H1 (cell line): Measurements from ENCODE around the gene FMOD. TPM values are rescaled to one million over a fixed set of nuclear protein-coding genes. Genes with fewer than 3 reads are reported as not detected.

Source experiments
- CTCF ChIA-PET: fragments of 300-600 bp; sonication (Branson Sonifier 250); formaldehyde crosslinking; loops from one replicate; lab custom pipeline; 2021; ENCODE audit not compliant: partially characterized antibody; lab: Charles Lee
- POLR2A ChIA-PET: fragments of 300-600 bp; sonication (Branson Sonifier 250); formaldehyde crosslinking; loops from one replicate; lab custom pipeline; 2021; ENCODE audit warnings: inconsistent platforms; ENCODE audit not compliant: partially characterized antibody; lab: Charles Lee
- DNase-seq, 2 experiments: peaks; one replicate each; pipeline versions ENCODE4 v3.0.0 to v3.0.0-alpha.2; 2010 to 2022; ENCODE audit warnings: low spot score in 2 of 2, low read depth in 1 of 2, mixed read lengths in 1 of 2
- FAIRE-seq: peaks from 2 replicates; lab custom pipeline; 2011; peaks lifted over from hg19 to GRCh38; lab: Jason Lieb, UNC
- H2AFZ ChIP-seq: 2 replicates; pipeline ENCODE4 v1.8.1; 2012; ENCODE audit warnings: low read length, inconsistent platforms
- H2AK5ac ChIP-seq: 2 replicates; pipeline ENCODE4 v1.6.1; 2013; ENCODE audit warnings: low read depth, low read length
- H2BK120ac ChIP-seq: replicated peaks from 2 replicates; pipeline ENCODE3; 2013; ENCODE audit warnings: low read depth, low read length, inconsistent platforms
- H2BK12ac ChIP-seq: 2 replicates; pipeline ENCODE4 v1.6.1; 2013; ENCODE audit warnings: low read depth, low read length
- H2BK15ac ChIP-seq: 2 replicates; pipeline ENCODE4 v1.6.1; 2013; ENCODE audit warnings: low read length
- H2BK20ac ChIP-seq: 2 replicates; pipeline ENCODE4 v1.6.1; 2013; ENCODE audit warnings: low read length
- H2BK5ac ChIP-seq: 2 replicates; pipeline ENCODE4 v1.6.1; 2013; ENCODE audit warnings: low read depth, low read length
- H3K14ac ChIP-seq: 2 replicates; pipeline ENCODE4 v1.6.1; 2013; ENCODE audit warnings: inconsistent platforms; ENCODE audit not compliant: insufficient read length
- H3K18ac ChIP-seq: 2 replicates; pipeline ENCODE4 v1.6.1; 2013; ENCODE audit warnings: low read length; ENCODE audit errors: extremely low read depth
- H3K23ac ChIP-seq: 2 replicates; pipeline ENCODE4 v1.6.1; 2013; ENCODE audit warnings: inconsistent platforms; ENCODE audit not compliant: insufficient read length
- H3K23me2 ChIP-seq: 2 replicates; pipeline ENCODE4 v1.6.1; 2013; ENCODE audit warnings: low read depth, low read length
- H3K27ac ChIP-seq: 2 replicates; pipeline ENCODE4 v1.6.1; 2011; ENCODE audit warnings: low read depth, low read length, inconsistent platforms
- H3K27me3 ChIP-seq, 4 experiments: replicated peaks in 1 of 4; 1 replicate in 1 of 4; 2 replicates in 3 of 4; pipeline versions ENCODE4 v1.6.1 to v1.8.1; 2011 to 2013; ENCODE audit warnings: low read length in 3 of 4, mild to moderate bottlenecking in 3 of 4, inconsistent platforms in 2 of 4, mixed read lengths in 2 of 4, moderate library complexity in 1 of 4; ENCODE audit not compliant: control insufficient read depth in 3 of 4, insufficient read depth in 3 of 4; ENCODE audit errors: extremely low read depth in 1 of 4
- H3K36me3 ChIP-seq, 4 experiments: 2 replicates each; pipeline versions ENCODE4 v1.6.1 to v1.8.1; 2011 to 2013; ENCODE audit warnings: mild to moderate bottlenecking in 4 of 4, low read length in 3 of 4, moderate library complexity in 2 of 4, control low read depth in 1 of 4, inconsistent platforms in 1 of 4; ENCODE audit not compliant: insufficient read depth in 4 of 4, control insufficient read depth in 2 of 4
- H3K4ac ChIP-seq: replicated peaks from 2 replicates; pipeline ENCODE3; 2013; ENCODE audit warnings: low read length, low read depth, mixed read lengths, inconsistent platforms; ENCODE audit not compliant: insufficient read length
- H3K4me1 ChIP-seq, 4 experiments: replicated peaks in 1 of 4; 1 replicate in 1 of 4; 2 replicates in 3 of 4; pipeline versions ENCODE4 v1.6.1 to v1.8.1; 2011 to 2013; ENCODE audit warnings: low read length in 3 of 4, inconsistent platforms in 2 of 4, mixed read lengths in 1 of 4; ENCODE audit not compliant: insufficient read depth in 4 of 4, control insufficient read depth in 3 of 4
- H3K4me2 ChIP-seq, 2 experiments: 2 replicates each; pipeline versions ENCODE4 v1.6.1 to v1.8.1; 2011 to 2013; ENCODE audit warnings: low read depth in 2 of 2, low read length in 2 of 2, control low read depth in 1 of 2, inconsistent platforms in 1 of 2, mild to moderate bottlenecking in 1 of 2; ENCODE audit not compliant: insufficient read depth in 1 of 2
- H3K4me3 ChIP-seq, 4 experiments: fragments of 200-600, 300-600 bp in 1 of 4; sonication (generic), shearing (Covaris generic), sonication (Bioruptor Twin) in 1 of 4; 2 replicates each; pipeline versions ENCODE4 v1.5.1 to v1.8.1; 2011 to 2016; ENCODE audit warnings: low read length in 4 of 4, low read depth in 3 of 4, control low read depth in 2 of 4, inconsistent platforms in 2 of 4, mild to moderate bottlenecking in 2 of 4, mixed read lengths in 1 of 4, moderate library complexity in 1 of 4; ENCODE audit not compliant: insufficient read depth in 2 of 4; ENCODE audit errors: extremely low read depth in 1 of 4
- H3K56ac ChIP-seq: replicated peaks from 2 replicates; pipeline ENCODE3; 2013; ENCODE audit warnings: low read depth, mild to moderate bottlenecking, mixed read lengths, low read length, inconsistent platforms; ENCODE audit not compliant: insufficient read length
- H3K79me1 ChIP-seq: 2 replicates; pipeline ENCODE4 v1.6.1; 2013; ENCODE audit warnings: low read depth, low read length, control low read depth
- H3K79me2 ChIP-seq, 2 experiments: 2 replicates each; pipeline versions ENCODE4 v1.6.1 to v1.8.1; 2012 to 2013; ENCODE audit warnings: low read length in 2 of 2, mild to moderate bottlenecking in 2 of 2, inconsistent platforms in 1 of 2; ENCODE audit not compliant: insufficient read depth in 2 of 2, control insufficient read depth in 1 of 2
- H3K9ac ChIP-seq, 4 experiments: replicated peaks in 1 of 4; 1 replicate in 1 of 4; 2 replicates in 3 of 4; pipeline versions ENCODE4 v1.6.1 to v1.8.1; 2011 to 2013; ENCODE audit warnings: low read depth in 3 of 4, low read length in 3 of 4, control low read depth in 2 of 4, mild to moderate bottlenecking in 2 of 4, moderate library complexity in 2 of 4, inconsistent platforms in 1 of 4; ENCODE audit errors: extremely low read depth in 1 of 4
- H3K9me3 ChIP-seq, 2 experiments: 2 replicates each; pipeline versions ENCODE4 v1.6.1 to v1.8.1; 2012 to 2013; ENCODE audit warnings: mild to moderate bottlenecking in 2 of 2, moderate library complexity in 2 of 2, control low read depth in 1 of 2, inconsistent platforms in 1 of 2, low read depth in 1 of 2, low read length in 1 of 2, mixed read lengths in 1 of 2; ENCODE audit not compliant: insufficient read depth in 2 of 2
- H4K20me1 ChIP-seq, 2 experiments: replicated peaks in 1 of 2; 2 replicates each; pipeline versions ENCODE3 to v1.8.1; 2011 to 2013; ENCODE audit warnings: inconsistent platforms in 2 of 2, low read length in 2 of 2, mild to moderate bottlenecking in 1 of 2; ENCODE audit not compliant: insufficient read depth in 2 of 2, control insufficient read depth in 1 of 2
- H4K5ac ChIP-seq: 2 replicates; pipeline ENCODE4 v1.6.1; 2013; ENCODE audit warnings: low read length, low read depth, mixed read lengths, inconsistent platforms; ENCODE audit not compliant: insufficient read length
- H4K8ac ChIP-seq: 2 replicates; pipeline ENCODE4 v1.8.0; 2013; ENCODE audit warnings: mild to moderate bottlenecking, moderate library complexity, low read length, inconsistent platforms; ENCODE audit not compliant: insufficient read depth; ENCODE audit errors: extremely low read depth
- H4K91ac ChIP-seq: replicated peaks from 2 replicates; pipeline ENCODE3; 2013; ENCODE audit warnings: low read length, mixed read lengths, inconsistent platforms; ENCODE audit not compliant: insufficient read length
- CBX5 ChIP-seq: fragments of 300-800, 300-1000 bp; sonication (generic); IDR thresholded peaks from 2 replicates; pipeline ENCODE4 v1.7.1; 2016; ENCODE audit warnings: antibody characterized with exemption, low read length, low read depth
- EGR1 ChIP-seq: IDR thresholded peaks from 2 replicates; pipeline ENCODE4 v1.6.1; 2011; ENCODE audit warnings: low read depth, low read length, borderline replicate concordance
- JUN ChIP-seq: IDR thresholded peaks from 2 replicates; pipeline ENCODE4 v1.6.1; 2011; ENCODE audit warnings: low read depth, mild to moderate bottlenecking, improper control_type of control experiment, low read length
- SP4 ChIP-seq: IDR thresholded peaks from 2 replicates; pipeline ENCODE4 v1.6.1; 2012; ENCODE audit warnings: low read length, inconsistent platforms
- WGBS, 2 experiments: shearing (Covaris generic) in 1 of 2; methylation state at CpG; one replicate each; pipeline versions ENCODE4 v1.1.6 to v1.1.7; 2013 to 2015; ENCODE audit warnings: low lambda C conversion rate in 2 of 2, mixed read lengths in 2 of 2, inconsistent platforms in 1 of 2, low coverage in 1 of 2, missing lambda C conversion rate in 1 of 2; ENCODE audit not compliant: insufficient replicate concordance in 2 of 2, insufficient coverage in 1 of 2, insufficient read length in 1 of 2; ENCODE audit errors: extremely low coverage in 1 of 2, missing lambda C conversion rate in 1 of 2; 5-methylcytosine and 5-hydroxymethylcytosine counted together
- polyA plus RNA-seq, 7 experiments: library from polyadenylated mRNA; depleted of rRNA in 3 of 7; stranded (reverse) in 5 of 7; unstranded in 2 of 7; fragments of >200 nt in 5 of 7; fragments of 200-250 nt in 2 of 7; gene quantifications; 1 replicate in 5 of 7; 2 replicates in 1 of 7; 4 replicates in 1 of 7; pipeline versions ENCODE4 v1.2.1 to v1.2.3, GENCODE V29; 2011 to 2013; ENCODE audit warnings: missing spikeins in 2 of 7, mixed read lengths in 2 of 7
- total RNA-seq: library from RNA; stranded (reverse); fragmentation: NEBNext Ultra II Directional; extraction: Animal tissue kit (Norgen Biotek cat#: 25700); gene quantifications from 2 replicates; pipeline ENCODE4 v1.2.1, GENCODE V29; 2021

The FMOD gene
- total and polyA plus RNA-seq, 2 of the 8 experiments (the other 6 are each of a cell fraction or from before 2014, with no cell fraction given) = 0.17 to 0.32 TPM

- Histone ChIP-seq H3K9me3 (no peaks in the 10 kb centered on the region), H3K27me3 (no peaks in the 10 kb centered on the region), H3K36me3 (no peaks in the 10 kb centered on the region), H3K4me2 (no peak overlapping the region), H4K20me1 (no peaks in the 10 kb centered on the region), H2BK15ac (no peak overlapping the region), H3K79me1 (no peaks in the 10 kb centered on the region), H4K5ac (no peak overlapping the region), H2BK20ac (no peak overlapping the region), H3K14ac (no peak overlapping the region), H3K18ac (no peak overlapping the region; the same call in 1 of the 2 replicates), H4K91ac (no peak overlapping the region), H2BK12ac (no peak overlapping the region), H3K27ac (no peak overlapping the region), H3K23ac (no peak overlapping the region), H3K4me3 (no peak overlapping the region), H2AK5ac (no peak overlapping the region), H3K79me2 (no peaks in the 10 kb centered on the region), H4K8ac (no peak overlapping the region), H3K23me2 (no peaks in the 10 kb centered on the region), H3K4me1 (no peaks in the 10 kb centered on the region), H3K9ac (no peak overlapping the region), H3K4ac (no peak overlapping the region), H2AFZ (no peak overlapping the region), H2BK5ac (no peak overlapping the region), H3K56ac (no peak overlapping the region), H2BK120ac (no peak overlapping the region)
- POLR2A ChIA-PET = no interaction called here
- CTCF ChIA-PET = interaction anchor here (0.8 to 1.1 kb wide), 3 partner anchors 20 to 61 kb away, joined by 3 to 4 read pairs (median 3); no protein-coding TSS in a partner anchor
- DNase-seq (no peak), FAIRE-seq (no peak)
- TF ChIP-seq JUN = no peak
- TF ChIP-seq SP4 = no peak
- no peak for TF ChIP-seq CBX5
- no peak for TF ChIP-seq EGR1
- WGBS, 2 experiments = 92% methylated on average over 4 of the region's 4 CpGs; no CpG with 5 or more reads in 1 of the 2 experiments
Observed at GRCh38 chr1:203369666-203370065, 18.7 kb upstream of the FMOD start.
